SU-DHL-6 (cell line): Measurements from ENCODE around the gene HEBP1.

ENCODE experiments used
- CTCF ChIP-seq: fragments of 200-600 bp; sonication (generic); IDR thresholded peaks from one replicate; pipeline ENCODE4 v1.5.1; 2017; ENCODE audit warnings: antibody characterized with exemption, mild to moderate bottlenecking, low read length, moderate library complexity; ENCODE audit not compliant: insufficient read depth, poor library complexity, severe bottlenecking
- EZH2phosphoT487 ChIP-seq: fragments of 200-600 bp; sonication (generic), shearing (Covaris generic); conservative IDR thresholded peaks from 2 replicates; pipeline ENCODE4 v1.6.1; 2018; ENCODE audit warnings: mild to moderate bottlenecking, antibody characterized with exemption, low read length, moderate library complexity, mixed read lengths

GRCh38 chr12:12964255-12964654 lies 35.8 kb downstream of the HEBP1 start:
- TF ChIP-seq CTCF, result no peak
- no peak for TF ChIP-seq EZH2phosphoT487
